IMR-90 (cell line): Measurements from ENCODE around the gene DAB2. TPM values are rescaled to one million over a fixed set of nuclear protein-coding genes. Genes with fewer than 3 reads are reported as not detected.
A peak's percentile ranks its signal among the peaks of the same experiment; 100 is the strongest.

ENCODE experiments used
- ATAC-seq: fragments of 200-7000 bp; cut with Tn5 transposase; 2 replicates; pipeline ENCODE4 v1.9.1; 2020; ENCODE audit warnings: low read depth, mild to moderate bottlenecking, moderate library complexity
- BruUV-seq: library from RNA; stranded (reverse); fragments of 400-500 nt; replicated peaks from 2 replicates; lab custom pipeline; 2021; lab: Mats Ljungman, UMichigan
- CTCF ChIA-PET: fragments of 300-600 bp; formaldehyde crosslinking; extraction: SDS; loops from one replicate; lab custom pipeline; 2021; ENCODE audit warnings: antibody characterized with exemption; lab: Yijun Ruan, JAX
- POLR2A ChIA-PET: fragments of 300-600 bp; sonication (Branson Sonifier 250); formaldehyde crosslinking; loops from one replicate; lab custom pipeline; 2022; ENCODE audit warnings: antibody characterized with exemption; ENCODE audit not compliant: unreplicated experiment; lab: Charles Lee
- DNase-seq: peaks from one replicate; pipeline ENCODE4 v3.0.0; 2013
- H2AFZ ChIP-seq: replicated peaks from 2 replicates; pipeline ENCODE3; 2013; ENCODE audit warnings: low read length, mild to moderate bottlenecking; ENCODE audit not compliant: poor library complexity
- H2AK5ac ChIP-seq: 2 replicates; pipeline ENCODE4 v1.6.1; 2013; ENCODE audit warnings: low read depth, low read length, inconsistent platforms
- H2AK9ac ChIP-seq: replicated peaks from 2 replicates; pipeline ENCODE3; 2013; ENCODE audit warnings: mild to moderate bottlenecking, low read depth, low read length, moderate library complexity; ENCODE audit not compliant: poor library complexity
- H2BK120ac ChIP-seq: 2 replicates; pipeline ENCODE4 v1.6.1; 2013; ENCODE audit warnings: low read depth, low read length, inconsistent platforms
- H2BK15ac ChIP-seq: 3 replicates; pipeline ENCODE4 v1.6.1; 2013; ENCODE audit warnings: low read depth, low read length, inconsistent platforms
- H2BK20ac ChIP-seq: 2 replicates; pipeline ENCODE4 v1.6.1; 2013; ENCODE audit warnings: low read depth, mild to moderate bottlenecking, inconsistent platforms, low read length, moderate library complexity
- H2BK5ac ChIP-seq: 2 replicates; pipeline ENCODE4 v1.6.1; 2013; ENCODE audit warnings: mild to moderate bottlenecking, low read depth, low read length, inconsistent platforms; ENCODE audit not compliant: poor library complexity, severe bottlenecking
- H3K14ac ChIP-seq: replicated peaks from 2 replicates; pipeline ENCODE4 v1.6.1; 2013; ENCODE audit warnings: low read depth, low read length, inconsistent platforms
- H3K18ac ChIP-seq: 2 replicates; pipeline ENCODE4 v1.6.1; 2013; ENCODE audit warnings: low read depth, low read length, control low read depth
- H3K23ac ChIP-seq: 2 replicates; pipeline ENCODE4 v1.6.1; 2013; ENCODE audit warnings: low read depth, low read length, inconsistent platforms
- H3K27ac ChIP-seq: 2 replicates; pipeline ENCODE4 v1.5.1; 2013; ENCODE audit warnings: mild to moderate bottlenecking, control low read depth, low read length; ENCODE audit not compliant: insufficient read depth
- H3K27me3 ChIP-seq: 2 replicates; pipeline ENCODE4 v1.6.1; 2013; ENCODE audit warnings: low read length; ENCODE audit not compliant: control insufficient read depth, insufficient read depth
- H3K36me3 ChIP-seq: 2 replicates; pipeline ENCODE4 v1.6.1; 2013; ENCODE audit warnings: low read length, mixed read lengths; ENCODE audit not compliant: control insufficient read depth, insufficient read depth
- H3K4ac ChIP-seq: 2 replicates; pipeline ENCODE4 v1.6.1; 2013; ENCODE audit warnings: low read depth, low read length, inconsistent platforms
- H3K4me1 ChIP-seq: 2 replicates; pipeline ENCODE4 v1.6.1; 2013; ENCODE audit warnings: low read length, mixed read lengths; ENCODE audit not compliant: control insufficient read depth, insufficient read depth
- H3K4me2 ChIP-seq: 2 replicates; pipeline ENCODE4 v1.6.1; 2013; ENCODE audit warnings: low read depth, mild to moderate bottlenecking, control low read depth, low read length, moderate library complexity
- H3K4me3 ChIP-seq: 2 replicates; pipeline ENCODE4 v1.5.1; 2013; ENCODE audit warnings: low read depth, mild to moderate bottlenecking, control low read depth, low read length, moderate library complexity; ENCODE audit not compliant: insufficient read depth
- H3K56ac ChIP-seq: 2 replicates; pipeline ENCODE4 v1.6.1; 2013; ENCODE audit warnings: low read length, inconsistent platforms; ENCODE audit not compliant: insufficient read depth; ENCODE audit errors: extremely low read depth
- H3K79me1 ChIP-seq, 2 experiments: 2 replicates each; pipeline ENCODE4 v1.6.1; 2013; ENCODE audit warnings: low read length in 2 of 2, inconsistent platforms in 1 of 2, low read depth in 1 of 2
- H3K9ac ChIP-seq: 2 replicates; pipeline ENCODE4 v1.6.1; 2013; ENCODE audit warnings: low read depth, low read length, control low read depth
- H3K9me1 ChIP-seq: 2 replicates; pipeline ENCODE4 v1.6.1; 2013; ENCODE audit warnings: low read length, inconsistent platforms; ENCODE audit not compliant: insufficient read depth
- H3K9me3 ChIP-seq: 2 replicates; pipeline ENCODE4 v1.6.1; 2013; ENCODE audit warnings: low read length; ENCODE audit not compliant: control insufficient read depth, insufficient read depth
- H4K20me1 ChIP-seq: 2 replicates; pipeline ENCODE4 v1.6.1; 2013; ENCODE audit warnings: low read length, inconsistent platforms; ENCODE audit not compliant: insufficient read depth
- H4K5ac ChIP-seq: 2 replicates; pipeline ENCODE4 v1.6.1; 2013; ENCODE audit warnings: mild to moderate bottlenecking, low read depth, low read length, control low read depth
- H4K8ac ChIP-seq, 2 experiments: 2 replicates each; pipeline ENCODE4 v1.6.1; 2013; ENCODE audit warnings: low read depth in 2 of 2, low read length in 2 of 2, control low read depth in 1 of 2, inconsistent platforms in 1 of 2
- H4K91ac ChIP-seq: 2 replicates; pipeline ENCODE4 v1.6.1; 2013; ENCODE audit warnings: low read depth, low read length, inconsistent platforms; ENCODE audit not compliant: insufficient read depth
- BHLHE40 ChIP-seq: fragments of 150-350 bp; IDR thresholded peaks from 2 replicates; pipeline ENCODE4 v1.6.1; 2016; ENCODE audit warnings: mild to moderate bottlenecking, low read depth, low read length
- CEBPB ChIP-seq: IDR thresholded peaks from 2 replicates; pipeline ENCODE4 v1.6.1; 2012; ENCODE audit warnings: low read depth, low read length, improper control_type of control experiment
- CHD1 ChIP-seq: IDR thresholded peaks from 2 replicates; pipeline ENCODE4 v1.6.1; 2012; ENCODE audit warnings: low read depth, low read length, improper control_type of control experiment
- ELK1 ChIP-seq: fragments of 150-350 bp; IDR thresholded peaks from 2 replicates; pipeline ENCODE4 v1.6.1; 2016; ENCODE audit warnings: low read depth, mild to moderate bottlenecking, low read length, moderate library complexity, borderline replicate concordance
- FOS ChIP-seq: fragments of 150-350 bp; IDR thresholded peaks from 2 replicates; pipeline ENCODE4 v1.6.1; 2016; ENCODE audit warnings: low read depth, low read length
- MAFK ChIP-seq: IDR thresholded peaks from 2 replicates; pipeline ENCODE4 v1.6.1; 2012; ENCODE audit warnings: low read depth, low read length, improper control_type of control experiment
- MAZ ChIP-seq: IDR thresholded peaks from 2 replicates; pipeline ENCODE4 v1.6.1; 2012; ENCODE audit warnings: low read depth, mild to moderate bottlenecking, low read length, improper control_type of control experiment, moderate library complexity, borderline replicate concordance
- MXI1 ChIP-seq: IDR thresholded peaks from 2 replicates; pipeline ENCODE4 v1.6.1; 2012; ENCODE audit warnings: low read depth, mild to moderate bottlenecking, low read length, moderate library complexity, borderline replicate concordance
- NFE2L2 ChIP-seq: fragments of 150-350 bp; IDR thresholded peaks from 2 replicates; pipeline ENCODE4 v1.6.1; 2016; ENCODE audit warnings: low read depth, mild to moderate bottlenecking, low read length
- POLR2A ChIP-seq: IDR thresholded peaks from 2 replicates; pipeline ENCODE4 v1.6.1; 2012; ENCODE audit warnings: mild to moderate bottlenecking, low read depth, low read length
- RAD21 ChIP-seq: IDR thresholded peaks from 2 replicates; pipeline ENCODE4 v1.6.1; 2012; ENCODE audit warnings: low read length, improper control_type of control experiment
- RCOR1 ChIP-seq: IDR thresholded peaks from 2 replicates; pipeline ENCODE4 v1.6.1; 2012; ENCODE audit warnings: mild to moderate bottlenecking, low read length, improper control_type of control experiment; ENCODE audit not compliant: insufficient replicate concordance
- RFX5 ChIP-seq: IDR thresholded peaks from 2 replicates; pipeline ENCODE4 v1.8.0; 2012; ENCODE audit warnings: low read depth, mild to moderate bottlenecking, low read length, moderate library complexity
- SMC3 ChIP-seq: fragments of 150-350 bp; IDR thresholded peaks from 2 replicates; pipeline ENCODE4 v1.6.1; 2016; ENCODE audit warnings: low read depth, mild to moderate bottlenecking, antibody characterized with exemption, low read length, moderate library complexity
- USF2 ChIP-seq: fragments of 150-350 bp; IDR thresholded peaks from 2 replicates; pipeline ENCODE4 v1.6.1; 2017; ENCODE audit warnings: mild to moderate bottlenecking, antibody characterized with exemption, low read length, low read depth
- WGBS, 2 experiments: methylation state at CpG; one replicate each; pipeline versions ENCODE4 v1.1.5 to v1.1.7; 2013; ENCODE audit warnings: missing lambda C conversion rate in 2 of 2; ENCODE audit not compliant: insufficient read length in 1 of 2; ENCODE audit errors: extremely low coverage in 2 of 2; 5-methylcytosine and 5-hydroxymethylcytosine counted together
- dilution Hi-C: fragments of 300-500 bp; cut with HindIII; formaldehyde crosslinking; loops from one replicate; pipeline ENCODE4 v1.14.3; 2018; ENCODE audit warnings: low sequenced_read_pairs; ENCODE audit not compliant: unreplicated experiment
- in situ Hi-C: fragments of 300-500 bp; cut with MboI; formaldehyde crosslinking; loops from 3 replicates; pipeline ENCODE4 v1.14.3; 2019; ENCODE audit warnings: low sequenced_read_pairs, inconsistent platforms, mixed read lengths
- intact Hi-C: fragments of 100-400 bp; cut with micrococcal nuclease; formaldehyde crosslinking; loops from 2 replicates; pipeline ENCODE4 v1.10.0; 2022
- polyA plus RNA-seq, 3 experiments: library from polyadenylated mRNA; depleted of rRNA; stranded (reverse); fragments of >200 nt; gene quantifications; 2 replicates each; pipeline ENCODE4 v1.2.3, GENCODE V29; 2012; ENCODE audit warnings: low replicate concordance in 1 of 3
- total RNA-seq: library from RNA; depleted of rRNA; stranded (reverse); fragments of >200 nt; gene quantifications from 2 replicates; pipeline ENCODE4 v1.2.3, GENCODE V29; 2012

Gene DAB2
- total and polyA plus RNA-seq, 2 of the 4 experiments (the other 2 are of a cell fraction) = 50.0 to 101 TPM

- peaks cover 2 to 69% of the 10 kb centered on the region in 2 experiments for H3K79me1 ChIP-seq
- H3K4me3 ChIP-seq = peak overlapping the region; percentile 12; the same call in 1 of the 2 replicates
- intact Hi-C loops (loop anchor here (5.0 kb wide), 2 partner anchors 147 to 1412 kb away; no protein-coding TSS in a partner anchor), in situ Hi-C loops (no loop called here), dilution Hi-C loops (no loop called here)
- no peak overlapping the region for H4K5ac ChIP-seq
- peaks cover 15% of the 10 kb centered on the region for H3K36me3 ChIP-seq
- peaks cover 15% of the 10 kb centered on the region for H3K9me1 ChIP-seq
- peak overlapping the region; percentile 5; the same call in 1 of the 2 replicates for H2BK120ac ChIP-seq
- H3K4ac ChIP-seq = peak overlapping the region; percentile 3; the same call in 1 of the 2 replicates
- peak overlapping the region; percentile 35; the same call in 1 of the 3 replicates for H2BK15ac ChIP-seq
- peak overlapping the region; percentile 58 for H3K18ac ChIP-seq
- peak overlapping the region; percentile 0 for H2AFZ ChIP-seq
- peak overlapping the region; percentile 63; the same call in 1 of the 2 replicates for H2AK5ac ChIP-seq
- H3K4me1 ChIP-seq = peaks cover 18% of the 10 kb centered on the region
- ChIA-PET CTCF (no interaction called here), POLR2A (interaction anchor here (1.1 to 1.3 kb wide), 2 partner anchors 10 to 126 kb away, joined by 3 read pairs; no protein-coding TSS in a partner anchor)
- no peaks in the 10 kb centered on the region for H3K27me3 ChIP-seq
- no peaks in the 10 kb centered on the region for H3K9me3 ChIP-seq
- peak overlapping the region; percentile 13 to 51; a peak in 2 of 4 replicates for H4K8ac ChIP-seq
- peaks cover 70% of the 10 kb centered on the region for H4K20me1 ChIP-seq
- no peak overlapping the region for H3K56ac ChIP-seq
- H3K14ac ChIP-seq = peak overlapping the region; percentile 8; the same call in 1 of the 2 replicates
- H3K23ac ChIP-seq = peak overlapping the region; percentile 28
- DNase-seq (peak; percentile 71), ATAC-seq (peak; percentile 4)
- 0 out of 2 replicates have a peak overlapping the region, but pooled peaks have one; percentile 9 for H4K91ac ChIP-seq
- no peak overlapping the region for H2AK9ac ChIP-seq
- no peak overlapping the region for H2BK20ac ChIP-seq
- peak overlapping the region; percentile 40 for H3K9ac ChIP-seq
- H3K4me2 ChIP-seq = peak overlapping the region; percentile 87
- WGBS, 2 experiments = 0% methylated on average over 1 of the region's 6 CpGs; no CpG with 5 or more reads in 1 of the 2 experiments
- BruUV-seq = no TSS peak
- H2BK5ac ChIP-seq = peak overlapping the region; percentile 80
- peak overlapping the region; percentile 79; the same call in 1 of the 2 replicates for H3K27ac ChIP-seq
- TF ChIP-seq MAZ (no peak), FOS (no peak), ELK1 (no peak), MXI1 (no peak), NFE2L2 (peak; percentile 68; the same call in 1 of the 2 replicates), POLR2A (no peak), MAFK (peak; percentile 41), RAD21 (no peak), SMC3 (no peak), BHLHE40 (no peak), RFX5 (no peak), RCOR1 (no peak), CHD1 (no peak), CEBPB (peak; percentile 67), USF2 (no peak)
These were observed 4.2 kb downstream of the DAB2 start for GRCh38 chr5:39420482-39421145.
